Heart left ventricle (tissue), 16 donors: ENCODE data around the gene KRT40. TPM values are rescaled to one million over a fixed set of nuclear protein-coding genes. Genes with fewer than 3 reads are reported as not detected.

Source experiments
- ATAC-seq, 4 donors: fragments of 200-7000 bp; cut with Tn5 transposase; one replicate each; pipeline ENCODE4 v1.9.1; 2020 to 2022; ENCODE audit warnings: moderate library complexity in 4 of 4, mild to moderate bottlenecking in 3 of 4, moderate number of reproducible peaks in 1 of 4
- DNase-seq, 5 donors: peaks; one replicate each; pipeline ENCODE4 v3.0.0-alpha.2; 2020
- H3K27ac ChIP-seq, 12 donors: fragments of 200-600 bp; sonication (generic) in 4 of 12; one replicate each; pipeline versions ENCODE4 v1.5.0 to v1.8.0; 2016 to 2022; ENCODE audit warnings: mild to moderate bottlenecking in 2 of 12
- H3K27me3 ChIP-seq, 9 donors: fragments of 200-600 bp; sonication (generic) in 2 of 9; one replicate each; pipeline versions ENCODE4 v1.5.1 to v1.8.0; 2016 to 2022; ENCODE audit warnings: mild to moderate bottlenecking in 3 of 9
- H3K36me3 ChIP-seq, 9 donors: fragments of 200-600 bp; sonication (generic) in 2 of 9; one replicate each; pipeline versions ENCODE4 v1.5.0 to v1.8.0; 2018 to 2022; ENCODE audit warnings: mild to moderate bottlenecking in 2 of 9
- H3K4me1 ChIP-seq, 12 donors: fragments of 200-600 bp; sonication (generic) in 4 of 12; one replicate each; pipeline versions ENCODE4 v1.5.0 to v1.8.0; 2016 to 2022; ENCODE audit warnings: mild to moderate bottlenecking in 3 of 12
- H3K4me3 ChIP-seq, 12 donors: fragments of 200-600 bp; sonication (generic) in 4 of 12; one replicate each; pipeline versions ENCODE4 v1.5.0 to v1.8.0; 2017 to 2022; ENCODE audit warnings: mild to moderate bottlenecking in 9 of 12, moderate library complexity in 4 of 12
- H3K9me3 ChIP-seq, 12 donors: fragments of 200-600 bp; sonication (generic) in 4 of 12; one replicate each; pipeline versions ENCODE4 v1.5.0 to v1.8.0; 2016 to 2022; ENCODE audit warnings: mild to moderate bottlenecking in 1 of 12
- POLR2A ChIP-seq, 2 donors: fragments of 450-650 bp; IDR thresholded peaks; one replicate each; pipeline ENCODE4 v1.6.1; 2017; ENCODE audit warnings: antibody characterized with exemption in 2 of 2, mild to moderate bottlenecking in 2 of 2, moderate library complexity in 2 of 2
- WGBS, 4 donors: extraction: QIAGEN DNeasy Blood & Tissue Kit in 2 of 4; methylation state at CpG; one replicate each; pipeline versions ENCODE4 v1.1.5 to v1.1.7; 2013 to 2018; 5-methylcytosine and 5-hydroxymethylcytosine counted together
- intact Hi-C, 10 donors: fragments of 100-400 bp; cut with DNase I; formaldehyde crosslinking; loops; one replicate each; pipeline versions ENCODE4 v1.11.1 to v1.14.2; 2022
- polyA plus RNA-seq, 2 donors: library from polyadenylated mRNA; stranded (reverse); fragments of 200-250 nt; gene quantifications; one replicate each; pipeline ENCODE4 v1.2.3, GENCODE V29; 2013
- total RNA-seq, 9 donors: library from RNA; depleted of rRNA in 2 of 9; stranded (reverse); fragments of >200 nt in 2 of 9; fragmentation: NEBNext Ultra II Directional in 3 of 9; extraction: Animal tissue kit (Norgen Biotek cat#: 25700) in 3 of 9; gene quantifications; one replicate each; pipeline versions ENCODE4 v1.1.0 to v1.2.4, GENCODE V29; 2016 to 2023
- TF ChIP-seq, protein P1 (sequence below), 12 donors: fragments of 200-600 bp; sonication (generic) in 4 of 12; IDR thresholded peaks; one replicate each; pipeline versions ENCODE4 v1.5.0 to v1.8.0; 2018 to 2022; ENCODE audit warnings: antibody characterized with exemption in 12 of 12, mild to moderate bottlenecking in 5 of 12
- donor health status: ischemic (EF 13 %, LVEDD 7.1; RV severe dilation, severe dysfunction).
- donor health status: healthy with polysubstance abuse.
- donor health status: DM: no; HTN: yes; CAD: no.
- donor health status: DM: no; HTN: no; CAD: no.
- donor health status: ischemic (EF 25% LVEDD 6.9; RV normal size, moderate dysfunction).
- donor health status: ischemic (EF 25% LVEDD 5.7; RV mildly dilated, moderate dysfunction).
- donor health status: healthy.
- donor health status: DM: yes; HTN: yes; CAD: no.
- donor health status: ischemic (EF 35%, LVEDD 5.7; RV mildly dilated, moderate dysfunction).
- donor health status: nonischemic (EF 11% LVEDD 7.7; RV severe dilation, severe dysfunction).
- donor health status: DM: yes; HTN: yes; CAD: no.
- donor health status: PGD.
- donor health status: ischemic (EF 29% LVEDD 5.4; RV normal size, mild dysfunction).
- donor health status: nonischemic (EF 23%, LVEDD 6.1; RV moderate dilation, normal function).

The KRT40 gene
- total and polyA plus RNA-seq, 11 donors, result not detected

DNA sequence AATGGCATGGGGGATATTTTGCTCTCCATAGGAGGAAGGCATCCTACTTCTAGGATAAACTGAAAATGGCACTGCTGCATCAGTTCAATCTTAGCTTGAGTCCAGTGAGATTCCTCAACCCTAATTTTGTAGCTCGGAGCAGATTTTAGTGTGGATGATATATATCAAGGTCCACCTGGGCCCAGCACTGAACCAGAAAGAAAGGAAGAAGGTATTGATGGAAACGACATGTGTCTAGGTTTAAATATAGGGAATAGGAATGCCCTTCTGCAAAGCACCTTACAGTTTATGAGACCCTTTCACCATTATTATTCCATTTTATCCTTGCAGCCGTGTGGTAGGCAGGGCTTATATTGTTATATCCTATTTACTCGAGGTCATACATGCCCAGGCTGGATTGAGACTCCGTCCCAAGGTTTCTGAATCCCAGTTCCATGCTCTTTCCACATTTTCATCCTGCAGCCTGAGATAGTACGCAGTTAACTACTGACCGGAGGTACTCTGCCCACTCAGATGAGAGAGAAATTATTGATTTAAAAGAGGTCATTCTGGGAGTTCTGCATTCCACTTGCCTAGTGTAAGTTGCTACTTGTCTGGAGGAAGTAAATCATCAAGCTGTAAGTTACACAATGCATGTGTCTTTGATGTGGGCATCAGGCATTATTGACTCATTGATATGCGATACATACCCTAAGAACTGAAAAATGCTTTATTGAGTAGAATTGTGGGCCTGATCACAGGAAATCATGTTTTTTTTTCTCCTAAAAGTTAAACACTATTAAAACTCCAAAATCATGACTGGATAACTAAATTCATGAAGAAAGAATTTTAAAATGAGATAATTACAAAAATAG lies 27.5 kb downstream of the KRT40 start:
- ATAC-seq (no peak), DNase-seq (no peak)
- WGBS, 4 donors, result 75 to 80% (median 79%) methylated on average over 8 of the region's 8 CpGs
- H3K27ac ChIP-seq, result no peak overlapping the region
- H3K4me3 ChIP-seq, result no peak overlapping the region
- no peaks in the 10 kb centered on the region for H3K36me3 ChIP-seq
- TF ChIP-seq, protein P1, sequence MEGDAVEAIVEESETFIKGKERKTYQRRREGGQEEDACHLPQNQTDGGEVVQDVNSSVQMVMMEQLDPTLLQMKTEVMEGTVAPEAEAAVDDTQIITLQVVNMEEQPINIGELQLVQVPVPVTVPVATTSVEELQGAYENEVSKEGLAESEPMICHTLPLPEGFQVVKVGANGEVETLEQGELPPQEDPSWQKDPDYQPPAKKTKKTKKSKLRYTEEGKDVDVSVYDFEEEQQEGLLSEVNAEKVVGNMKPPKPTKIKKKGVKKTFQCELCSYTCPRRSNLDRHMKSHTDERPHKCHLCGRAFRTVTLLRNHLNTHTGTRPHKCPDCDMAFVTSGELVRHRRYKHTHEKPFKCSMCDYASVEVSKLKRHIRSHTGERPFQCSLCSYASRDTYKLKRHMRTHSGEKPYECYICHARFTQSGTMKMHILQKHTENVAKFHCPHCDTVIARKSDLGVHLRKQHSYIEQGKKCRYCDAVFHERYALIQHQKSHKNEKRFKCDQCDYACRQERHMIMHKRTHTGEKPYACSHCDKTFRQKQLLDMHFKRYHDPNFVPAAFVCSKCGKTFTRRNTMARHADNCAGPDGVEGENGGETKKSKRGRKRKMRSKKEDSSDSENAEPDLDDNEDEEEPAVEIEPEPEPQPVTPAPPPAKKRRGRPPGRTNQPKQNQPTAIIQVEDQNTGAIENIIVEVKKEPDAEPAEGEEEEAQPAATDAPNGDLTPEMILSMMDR (IDR thresholded peaks at IDR 0.05), result no peak
- TF ChIP-seq POLR2A (IDR thresholded peaks at IDR 0.05), result no peak
- intact Hi-C loops, result no loop called here
- no peaks in the 10 kb centered on the region for H3K9me3 ChIP-seq
- H3K27me3 ChIP-seq, result peaks cover 0 to 18% (median 0%) of the 10 kb centered on the region in 9 donors
- no peaks in the 10 kb centered on the region for H3K4me1 ChIP-seq

DNA sequence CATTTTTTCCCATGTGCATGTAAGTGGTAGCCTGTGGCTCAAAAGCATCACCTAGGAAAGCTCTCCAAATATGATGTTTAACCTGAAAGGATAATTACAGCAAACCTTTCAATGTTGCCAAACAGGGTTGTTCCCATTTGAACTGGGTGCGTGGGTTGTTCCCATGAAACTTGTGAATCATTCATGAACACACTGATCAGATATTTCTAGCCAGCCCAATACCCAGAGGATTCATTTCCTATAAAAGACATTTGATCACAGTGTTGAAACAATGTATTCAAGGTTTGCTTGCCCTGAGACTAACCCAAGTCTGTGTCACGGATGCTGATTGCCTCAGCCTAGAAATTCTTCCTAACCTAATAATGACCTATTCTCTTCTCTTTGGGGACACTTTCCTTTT lies 30.2 kb downstream of the KRT40 start:
- ATAC-seq (no peak), DNase-seq (no peak)
- no peaks in the 10 kb centered on the region for H3K9me3 ChIP-seq
- 79 to 86% (median 83%) methylated on average over 2 of the region's 2 CpGs for WGBS, 4 donors
- H3K4me3 ChIP-seq, result no peak overlapping the region
- intact Hi-C loops, result no loop called here
- peaks cover 0 to 31% (median 9%) of the 10 kb centered on the region in 9 donors for H3K27me3 ChIP-seq
- no peaks in the 10 kb centered on the region for H3K4me1 ChIP-seq
- TF ChIP-seq, protein P1 (IDR thresholded peaks at IDR 0.05), result no peak
- TF ChIP-seq POLR2A (IDR thresholded peaks at IDR 0.05), result no peak
- no peaks in the 10 kb centered on the region for H3K36me3 ChIP-seq
- no peak overlapping the region for H3K27ac ChIP-seq

DNA sequence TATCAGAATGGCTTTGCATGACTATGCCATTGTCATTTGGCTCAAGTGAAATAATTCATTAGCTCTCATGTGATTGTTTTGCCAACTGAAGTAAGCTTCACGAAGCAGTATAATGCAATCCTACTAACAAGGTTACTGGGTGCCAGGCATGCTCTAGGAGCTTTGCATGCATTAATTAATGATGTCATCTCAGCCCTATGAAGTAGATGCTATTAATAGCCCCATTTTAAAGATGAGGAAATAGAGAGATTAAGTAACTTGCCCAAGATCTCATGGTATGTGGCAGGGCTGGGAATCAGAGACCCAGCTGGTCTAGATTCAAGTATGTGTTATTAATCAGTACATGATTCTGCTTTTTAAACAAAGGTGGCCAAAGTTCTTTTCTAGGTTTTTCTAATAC lies 31.5 kb downstream of the KRT40 start:
- TF ChIP-seq, protein P1 (IDR thresholded peaks at IDR 0.05), result no peak
- TF ChIP-seq POLR2A (IDR thresholded peaks at IDR 0.05), result no peak
- H3K4me1 ChIP-seq, result no peaks in the 10 kb centered on the region
- no peak for ATAC-seq
- DNase-seq, result no peak
- 65 to 75% (median 72%) methylated on average over 1 of the region's 1 CpG for WGBS, 4 donors
- peaks cover 0 to 43% (median 15%) of the 10 kb centered on the region in 9 donors for H3K27me3 ChIP-seq
- intact Hi-C loops, result no loop called here
- H3K9me3 ChIP-seq, result no peaks in the 10 kb centered on the region
- H3K36me3 ChIP-seq, result no peaks in the 10 kb centered on the region
- no peak overlapping the region for H3K4me3 ChIP-seq
- no peak overlapping the region for H3K27ac ChIP-seq

DNA sequence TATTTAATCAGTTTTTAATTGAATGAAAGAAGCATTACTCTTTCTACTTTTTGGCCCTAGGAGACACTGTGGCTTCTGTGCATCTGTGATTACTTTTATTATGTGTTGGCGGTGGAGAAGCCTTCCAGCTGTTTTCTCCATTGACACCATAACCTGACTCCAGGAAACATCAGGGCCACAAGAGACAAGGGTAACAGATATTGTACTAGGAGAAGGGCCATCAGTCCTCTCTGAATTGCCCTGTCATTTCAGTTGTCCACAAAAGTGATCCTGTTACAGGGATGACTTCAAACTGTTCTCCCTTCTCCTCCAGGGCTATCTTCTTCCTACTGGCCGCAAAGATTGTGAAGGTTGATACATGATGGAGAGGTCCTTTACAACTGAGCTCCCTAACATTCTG lies 32.0 kb downstream of the KRT40 start:
- DNase-seq (no peak), ATAC-seq (no peak)
- H3K9me3 ChIP-seq, result no peaks in the 10 kb centered on the region
- H3K36me3 ChIP-seq, result no peaks in the 10 kb centered on the region
- WGBS, 4 donors, result 57 to 72% (median 71%) methylated on average over 2 of the region's 2 CpGs
- H3K4me1 ChIP-seq, result no peaks in the 10 kb centered on the region
- H3K4me3 ChIP-seq, result no peak overlapping the region
- intact Hi-C loops, result no loop called here
- H3K27ac ChIP-seq, result no peak overlapping the region
- peaks cover 0 to 47% (median 16%) of the 10 kb centered on the region in 9 donors for H3K27me3 ChIP-seq
- no peak for TF ChIP-seq POLR2A (IDR thresholded peaks at IDR 0.05)
- TF ChIP-seq, protein P1 (IDR thresholded peaks at IDR 0.05), result no peak
